Motor neuron (in vitro differentiated cells): ENCODE results near the gene ZBTB7C. TPM values are rescaled to one million over a fixed set of nuclear protein-coding genes. Genes with fewer than 3 reads are reported as not detected.

Experiments used
- ATAC-seq, 8 experiments: fragments of 200-7000 bp; cut with Tn5 transposase; replicated peaks in 6 of 8; 2 replicates each; pipeline ENCODE4 v1.8.0; 2021; ENCODE audit warnings: mild to moderate bottlenecking in 8 of 8, moderate library complexity in 8 of 8
- H3K27ac ChIP-seq, 2 donors: fragments of 250-450 bp; sonication (Bioruptor Pico); 2 replicates each; pipeline ENCODE4 v1.9.0; 2021; ENCODE audit warnings: antibody characterized with exemption in 2 of 2, mild to moderate bottlenecking in 2 of 2, moderate library complexity in 1 of 2
- H3K4me1 ChIP-seq, 2 donors: fragments of 250-450 bp; sonication (Bioruptor Pico); replicated peaks in 1 of 2; 2 replicates each; pipeline ENCODE4 v1.6.1; 2021; ENCODE audit warnings: antibody characterized with exemption in 2 of 2, mild to moderate bottlenecking in 2 of 2, moderate library complexity in 1 of 2
- H3K4me3 ChIP-seq, 5 donors: fragments of 250-450 bp; sonication (Bioruptor Pico); 2 replicates each; pipeline ENCODE4 v1.9.0; 2021; ENCODE audit warnings: antibody characterized with exemption in 5 of 5, mild to moderate bottlenecking in 5 of 5, moderate library complexity in 4 of 5
- WGBS, 10 experiments: fragments of 450-650 bp; shearing (Covaris generic); methylation state at CpG; one replicate each; pipeline ENCODE4 v1.0.0; 2022; 5-methylcytosine and 5-hydroxymethylcytosine counted together
- in situ Hi-C, 9 experiments: fragments of 400-800 bp; cut with MboI; loops; one replicate each; pipeline ENCODE4 v1.15.0; 2021; ENCODE audit warnings: low sequenced_read_pairs in 9 of 9, low pct_unique_long_range_greater_than_20kb in 2 of 9; ENCODE audit not compliant: unreplicated experiment in 9 of 9
- total RNA-seq, 8 experiments: library from RNA; unstranded; fragments of 300-600 nt; gene quantifications; 2 replicates each; pipeline versions ENCODE4 v1.2.3 to v1.2.4, GENCODE V29; 2022

The ZBTB7C gene
- total RNA-seq, 8 experiments from 2014 or later, result 0.36 to 11.2 (median 3.8) TPM

DNA sequence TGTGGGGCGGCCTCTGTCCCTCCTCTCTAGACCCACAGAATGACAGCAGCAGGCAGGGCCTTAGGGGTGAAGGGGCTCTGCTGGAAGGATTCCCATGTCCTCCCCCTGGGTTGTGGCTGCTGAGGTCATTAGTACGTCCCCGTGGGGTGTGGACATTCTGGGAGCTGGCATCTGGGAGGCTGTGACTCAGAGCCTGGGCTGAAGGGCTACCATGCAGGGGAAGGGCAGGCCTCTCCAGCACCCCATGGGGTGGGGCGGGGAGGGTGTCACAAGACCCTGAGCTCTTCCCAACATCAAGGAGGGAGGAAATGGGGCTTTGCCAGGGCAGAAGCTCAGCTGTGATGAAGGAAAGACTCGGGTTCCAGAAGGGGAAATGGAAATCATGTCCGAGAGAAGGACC lies 373.0 kb downstream of the ZBTB7C start:
- peak in 2 of 8 experiments; percentile 70 for ATAC-seq
- in situ Hi-C loops, result loop anchor here in 6 of 9 experiments (10.0 to 25.0 kb wide), 4 partner anchors 176 to 409 kb away; no protein-coding TSS in a partner anchor
- no peak overlapping the region for H3K27ac ChIP-seq
- H3K4me3 ChIP-seq, result no peak overlapping the region
- WGBS, 10 experiments, result 80 to 94% (median 80%) methylated on average over 1 to 3 of the region's 6 CpGs; no CpG with 5 or more reads in 5 of the 10 experiments
- H3K4me1 ChIP-seq, result peaks cover 0 to 10% of the 10 kb centered on the region in 2 donors

DNA sequence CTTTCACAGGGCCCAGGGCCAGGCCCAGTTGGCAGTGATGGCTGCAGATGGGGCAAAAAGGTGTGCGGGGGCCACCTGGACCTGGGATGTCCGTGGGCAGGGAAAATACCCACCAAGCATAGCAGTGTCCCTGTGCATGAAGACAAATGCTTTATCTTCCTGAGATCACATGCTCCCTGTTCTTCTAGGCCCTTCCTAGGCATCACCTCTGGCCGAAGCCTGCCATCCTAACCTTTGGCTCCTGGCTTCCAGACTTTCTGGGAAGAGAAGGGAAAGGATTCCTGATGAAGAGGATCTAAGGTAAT lies 373.7 kb downstream of the ZBTB7C start:
- ATAC-seq, result no peak
- in situ Hi-C loops, result loop anchor here in 6 of 9 experiments (10.0 to 25.0 kb wide), 4 partner anchors 177 to 409 kb away; no protein-coding TSS in a partner anchor
- no peak overlapping the region for H3K4me3 ChIP-seq
- WGBS, 10 experiments, result 93 to 100% methylated on average over 1 to 3 of the region's 3 CpGs; no CpG with 5 or more reads in 8 of the 10 experiments
- no peak overlapping the region for H3K27ac ChIP-seq
- peaks cover 0 to 16% of the 10 kb centered on the region in 2 donors for H3K4me1 ChIP-seq

DNA sequence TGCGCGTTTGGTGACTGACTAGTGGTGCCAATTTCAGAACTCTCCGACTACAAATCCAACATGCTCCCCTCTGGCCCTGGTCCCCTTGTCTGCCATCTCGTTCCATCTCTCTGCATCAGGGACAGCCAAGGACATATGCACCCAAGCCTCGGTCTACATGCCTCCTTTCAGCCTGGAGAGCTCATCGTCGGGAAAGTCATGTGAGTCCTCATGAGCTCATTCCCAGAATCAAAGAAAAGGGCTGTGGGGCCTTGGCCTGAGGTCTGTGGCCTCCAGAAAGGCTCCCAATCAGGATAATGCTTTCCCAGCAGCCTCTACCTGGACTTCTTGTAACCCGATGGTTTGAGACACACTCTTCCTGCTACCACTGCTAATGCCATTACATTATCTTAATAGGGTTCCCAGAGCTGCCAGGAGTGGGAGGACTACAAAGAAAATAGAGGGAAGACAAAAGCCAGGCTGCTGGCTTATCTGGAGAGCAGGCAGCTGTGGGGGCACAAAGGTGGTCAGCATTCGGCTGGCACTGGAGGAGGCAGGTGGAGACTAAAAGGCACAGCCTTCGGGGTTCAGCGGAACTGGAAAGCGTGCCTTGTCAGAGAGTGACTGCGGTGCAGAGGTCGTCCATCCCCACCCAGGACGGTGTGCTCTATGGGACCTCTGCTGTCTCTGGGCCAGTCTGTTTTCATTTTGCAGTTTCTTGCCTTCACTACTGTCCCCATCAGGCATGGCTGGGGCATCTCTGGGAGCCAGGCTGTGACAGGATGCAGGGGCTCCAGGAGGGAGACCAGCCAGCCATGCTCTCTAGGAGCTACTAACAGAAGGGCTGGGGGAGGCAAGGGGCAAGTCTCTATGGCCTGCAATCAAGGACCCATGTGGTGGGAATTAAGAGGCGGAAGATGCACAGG lies 374.3 kb downstream of the ZBTB7C start:
- in situ Hi-C loops, result loop anchor here in 7 of 9 experiments (5.0 to 25.0 kb wide), 5 partner anchors 177 to 412 kb away; no protein-coding TSS in a partner anchor
- peak in 2 of 8 experiments; percentile 42 to 57 for ATAC-seq
- 66 to 93% (median 83%) methylated on average over 2 to 10 of the region's 16 CpGs; no CpG with 5 or more reads in 2 of the 10 experiments for WGBS, 10 experiments
- Histone ChIP-seq H3K27ac (no peak overlapping the region), H3K4me1 (peaks cover 0 to 16% of the 10 kb centered on the region in 2 donors), H3K4me3 (no peak overlapping the region)

DNA sequence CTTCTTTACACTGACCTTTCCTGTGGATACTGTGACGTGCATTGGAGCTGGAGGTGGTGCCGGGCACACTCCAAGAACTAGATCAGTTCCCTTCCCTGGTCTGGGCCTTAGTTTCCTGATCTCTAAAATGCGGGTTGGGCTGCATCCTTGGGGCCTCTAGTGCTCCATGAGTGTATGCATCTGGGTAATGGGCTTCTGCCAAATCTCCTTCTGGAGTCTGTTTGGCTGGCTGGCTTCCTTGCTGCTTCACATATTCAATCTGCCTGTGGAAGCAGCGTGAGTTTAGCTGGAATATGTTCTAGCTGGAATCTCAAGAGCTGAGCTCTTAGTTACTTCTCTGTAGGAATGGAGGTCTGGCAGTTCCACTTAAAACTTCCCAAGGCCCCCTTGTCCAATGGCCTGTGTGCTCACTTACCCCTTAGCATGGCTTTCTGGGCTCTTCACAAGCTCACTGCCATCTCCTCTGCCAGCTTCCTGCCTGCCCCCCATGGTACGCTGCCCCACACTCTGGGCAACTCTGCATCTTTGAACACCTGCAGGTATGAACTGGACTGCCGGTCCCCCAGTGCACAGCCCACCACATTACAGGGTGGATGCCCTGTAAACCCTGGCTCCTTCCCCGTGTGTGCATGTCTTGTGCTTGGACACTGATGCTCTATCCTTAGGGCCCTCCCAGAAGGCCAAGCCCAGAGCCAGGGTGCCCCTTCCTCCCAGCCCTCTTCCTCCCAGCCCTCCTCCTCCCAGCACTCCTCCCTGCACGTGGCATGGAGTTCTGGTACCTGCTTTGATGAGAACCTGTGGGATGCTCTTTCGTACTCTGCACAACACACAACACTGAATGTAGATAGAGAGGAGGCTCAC lies 375.2 kb downstream of the ZBTB7C start:
- in situ Hi-C loops, result loop anchor here in 7 of 9 experiments (5.0 to 25.0 kb wide), 5 partner anchors 178 to 413 kb away; no protein-coding TSS in a partner anchor
- WGBS, 10 experiments, result 20 to 100% (median 93%) methylated on average over 1 to 5 of the region's 9 CpGs; no CpG with 5 or more reads in 3 of the 10 experiments

DNA sequence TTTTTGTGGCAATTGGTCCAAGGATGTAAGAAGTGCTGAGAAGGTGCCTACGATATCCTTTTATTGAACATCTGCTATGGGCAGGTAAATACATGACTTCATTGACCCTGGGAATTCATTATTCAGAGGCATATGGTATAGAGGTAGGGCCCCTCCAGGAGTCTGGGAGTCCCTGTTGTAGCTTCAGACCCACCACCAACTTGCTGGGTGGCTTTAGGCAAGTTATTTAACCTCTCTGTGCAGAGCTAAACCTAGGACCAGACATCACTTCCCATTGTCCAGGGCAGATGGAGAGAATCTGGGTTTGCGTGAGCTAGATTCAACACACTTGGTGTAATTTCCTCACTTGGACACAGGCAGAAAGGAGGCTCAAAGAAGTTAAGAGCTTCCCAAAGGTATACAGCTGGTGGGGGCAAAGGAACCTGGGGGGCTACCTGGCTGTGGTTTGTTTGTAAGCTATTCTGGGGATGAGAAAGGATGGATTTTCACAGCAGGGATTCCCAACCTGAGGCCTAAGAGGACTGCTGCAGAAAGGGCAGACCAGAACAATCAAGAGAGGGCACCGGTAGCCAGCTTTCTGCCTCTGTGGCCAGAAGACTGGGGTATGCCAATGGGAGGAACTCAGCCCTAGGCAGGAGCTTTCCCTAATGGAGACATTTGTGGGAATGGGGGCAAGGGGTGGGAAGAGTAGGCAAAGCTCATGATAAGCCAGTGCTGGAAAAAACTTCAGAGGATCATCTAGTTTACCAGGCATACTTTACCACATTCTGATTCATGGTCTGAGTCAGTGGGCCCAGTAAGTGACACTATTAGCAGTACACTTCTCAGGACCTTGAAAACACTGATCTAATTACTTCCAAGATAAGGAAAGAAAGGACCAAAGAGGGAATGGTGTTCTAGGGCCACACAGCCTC lies 376.1 kb downstream of the ZBTB7C start:
- ATAC-seq, result no peak
- Histone ChIP-seq H3K27ac (no peak overlapping the region), H3K4me3 (no peak overlapping the region), H3K4me1 (peaks cover 0 to 16% of the 10 kb centered on the region in 2 donors)
- in situ Hi-C loops, result loop anchor here in 7 of 9 experiments (5.0 to 25.0 kb wide), 5 partner anchors 179 to 414 kb away; no protein-coding TSS in a partner anchor
- 85 to 100% (median 98%) methylated on average over 1 to 3 of the region's 3 CpGs; no CpG with 5 or more reads in 2 of the 10 experiments for WGBS, 10 experiments

More for the DNA sequence above, 375.2 kb downstream of the ZBTB7C start:
- Histone ChIP-seq H3K27ac (no peak overlapping the region), H3K4me3 (no peak overlapping the region), H3K4me1 (peaks cover 0 to 16% of the 10 kb centered on the region in 2 donors)
- peak in 1 of 8 experiments; percentile 1 for ATAC-seq

DNA sequence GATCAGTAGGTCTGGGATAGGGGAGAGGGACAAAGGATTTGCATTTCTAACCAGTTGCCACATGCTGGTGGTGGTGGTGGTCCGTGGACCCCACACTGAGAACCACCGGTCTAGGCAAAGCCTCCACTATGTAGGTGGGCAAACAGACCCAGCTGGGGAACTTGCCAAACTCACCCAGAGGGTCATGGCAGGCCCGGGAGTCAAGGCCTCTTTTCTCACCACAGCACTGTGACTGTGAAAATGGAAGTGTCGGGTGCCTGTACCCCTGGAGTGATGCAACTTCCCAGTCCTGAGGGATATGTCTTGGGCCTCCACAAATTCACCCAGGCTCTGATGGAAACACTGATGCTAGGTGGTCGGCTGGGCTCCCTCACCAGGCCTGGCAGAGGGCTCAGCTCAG lies 377.5 kb downstream of the ZBTB7C start:
- 60 to 100% (median 67%) methylated on average over 1 to 3 of the region's 5 CpGs; no CpG with 5 or more reads in 4 of the 10 experiments for WGBS, 10 experiments
- ATAC-seq, result peak in 3 of 8 experiments; percentile 2 to 9 (median 3)
- Histone ChIP-seq H3K27ac (no peak overlapping the region), H3K4me1 (peaks cover 9 to 20% of the 10 kb centered on the region in 2 donors), H3K4me3 (no peak overlapping the region)
- in situ Hi-C loops, result loop anchor here in 7 of 9 experiments (5.0 to 25.0 kb wide), 5 partner anchors 181 to 416 kb away; no protein-coding TSS in a partner anchor

DNA sequence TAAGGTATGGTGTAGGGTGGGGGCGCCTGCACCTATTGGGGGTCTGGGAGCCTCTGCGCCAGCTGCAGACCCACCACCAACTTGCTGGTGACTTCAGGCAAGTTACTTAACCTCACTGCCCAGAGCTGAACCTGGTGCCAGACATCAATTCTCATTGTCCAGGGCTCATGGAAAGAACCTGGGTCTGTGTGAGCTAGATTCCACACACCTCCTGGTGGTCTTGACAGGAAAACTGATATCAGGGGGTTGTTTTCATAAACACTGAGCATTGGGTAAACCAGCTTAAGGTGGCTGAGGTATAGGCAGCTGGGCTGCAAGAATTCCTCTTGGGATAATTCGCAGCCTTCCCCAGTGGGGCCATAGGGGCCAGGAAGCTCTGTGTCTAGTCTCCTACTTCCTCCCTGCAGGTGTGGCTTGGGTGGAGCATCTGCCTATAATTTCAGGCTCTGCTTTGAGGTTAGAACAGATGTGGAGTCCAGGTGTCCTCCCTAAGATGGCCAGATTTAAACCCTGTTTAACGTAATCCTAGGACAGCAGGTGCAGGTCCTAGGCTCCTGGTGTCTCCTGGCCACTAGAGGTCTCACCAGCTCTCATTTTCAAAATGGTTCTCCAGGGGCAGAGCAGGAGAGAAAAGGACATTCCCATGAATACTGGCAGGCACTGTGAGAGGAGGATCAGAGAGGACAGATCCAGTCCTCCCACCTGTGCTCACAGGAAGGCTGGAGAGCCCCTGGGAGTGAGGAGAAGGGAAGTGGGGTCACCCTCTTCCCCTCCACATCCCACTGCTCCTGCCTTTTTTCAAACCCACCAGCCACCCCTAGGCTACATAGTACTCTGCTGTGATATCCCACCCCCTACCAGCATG lies 378.3 kb downstream of the ZBTB7C start:
- peak; percentile 63 to 97 (median 90) for ATAC-seq
- Histone ChIP-seq H3K4me3 (no peak overlapping the region), H3K27ac (no peak overlapping the region), H3K4me1 (peaks cover 9 to 20% of the 10 kb centered on the region in 2 donors)
- in situ Hi-C loops, result loop anchor here in 7 of 9 experiments (5.0 to 25.0 kb wide), 5 partner anchors 181 to 416 kb away; no protein-coding TSS in a partner anchor
- WGBS, 10 experiments, result 72 to 97% methylated on average over 3 of the region's 4 CpGs; no CpG with 5 or more reads in 8 of the 10 experiments

DNA sequence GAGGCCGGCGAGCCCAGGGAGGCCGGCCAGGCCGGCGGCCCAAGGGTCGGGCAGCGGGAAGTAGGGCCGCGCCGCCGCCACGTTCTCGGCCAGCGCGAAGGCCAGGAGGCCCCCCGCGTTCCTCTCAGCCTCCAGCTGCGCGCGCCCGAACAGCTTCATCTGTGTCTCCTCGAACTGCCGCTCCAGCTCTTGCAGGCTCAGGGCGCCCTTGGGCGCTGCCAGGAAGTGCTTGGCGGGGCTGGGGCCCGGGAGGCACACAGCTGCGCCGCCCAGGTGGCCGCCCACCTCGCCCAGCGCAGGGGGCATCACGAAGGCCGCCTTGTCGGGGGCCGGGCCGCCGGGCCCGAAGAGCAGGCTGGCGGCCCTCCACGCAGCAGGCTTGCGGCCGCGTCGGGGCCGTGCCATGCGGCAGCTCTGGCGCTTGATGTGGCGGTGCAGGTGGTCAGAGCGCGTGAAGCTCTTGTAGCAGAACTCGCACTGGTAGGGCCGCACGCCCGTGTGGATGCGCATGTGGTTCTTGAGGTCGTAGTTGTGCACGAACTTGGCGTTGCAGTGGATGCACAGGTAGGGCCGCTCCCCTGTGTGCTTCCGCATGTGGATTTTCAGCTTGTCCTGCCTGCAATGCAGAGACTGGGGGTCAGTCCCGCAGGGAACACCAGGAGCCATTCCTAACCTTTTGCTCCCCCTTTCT lies 379.7 kb downstream of the ZBTB7C start:
- in situ Hi-C loops, result loop anchor here in 3 of 9 experiments (10.0 to 25.0 kb wide), 4 partner anchors 183 to 415 kb away; no protein-coding TSS in a partner anchor
- Histone ChIP-seq H3K4me1 (peaks cover 12 to 15% of the 10 kb centered on the region in 2 donors), H3K4me3 (no peak overlapping the region), H3K27ac (no peak overlapping the region)
- no peak for ATAC-seq
- WGBS, 10 experiments, result 77 to 100% (median 89%) methylated on average over 2 to 25 of the region's 62 CpGs; no CpG with 5 or more reads in 5 of the 10 experiments

DNA sequence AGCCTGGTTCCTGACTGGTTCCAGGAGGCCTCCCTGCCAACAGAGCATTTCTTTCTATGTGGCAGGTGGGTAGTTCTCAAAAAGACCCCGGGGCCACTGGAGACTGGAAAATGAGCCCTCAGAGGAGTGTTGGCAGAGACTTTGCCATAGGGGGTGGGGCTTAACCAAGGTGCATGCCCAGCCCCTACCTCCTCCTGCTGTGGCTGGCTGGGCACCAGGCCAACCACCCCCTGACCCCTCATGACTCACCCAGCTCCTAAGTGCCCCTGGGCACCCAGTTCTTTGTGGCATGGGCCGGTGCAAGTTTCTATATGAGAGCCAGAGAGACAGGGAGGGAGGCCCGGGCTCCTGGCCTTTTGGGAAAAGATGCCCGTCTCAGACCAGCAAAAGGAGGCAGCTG lies 380.5 kb downstream of the ZBTB7C start:
- no peak for ATAC-seq
- peaks cover 19 to 23% of the 10 kb centered on the region in 2 donors for H3K4me1 ChIP-seq
- in situ Hi-C loops, result loop anchor here in 3 of 9 experiments (10.0 to 25.0 kb wide), 4 partner anchors 184 to 416 kb away; no protein-coding TSS in a partner anchor
- WGBS, 10 experiments, result 100% methylated on average over 1 to 2 of the region's 4 CpGs; no CpG with 5 or more reads in 8 of the 10 experiments
- H3K27ac ChIP-seq, result no peak overlapping the region
- no peak overlapping the region for H3K4me3 ChIP-seq

DNA sequence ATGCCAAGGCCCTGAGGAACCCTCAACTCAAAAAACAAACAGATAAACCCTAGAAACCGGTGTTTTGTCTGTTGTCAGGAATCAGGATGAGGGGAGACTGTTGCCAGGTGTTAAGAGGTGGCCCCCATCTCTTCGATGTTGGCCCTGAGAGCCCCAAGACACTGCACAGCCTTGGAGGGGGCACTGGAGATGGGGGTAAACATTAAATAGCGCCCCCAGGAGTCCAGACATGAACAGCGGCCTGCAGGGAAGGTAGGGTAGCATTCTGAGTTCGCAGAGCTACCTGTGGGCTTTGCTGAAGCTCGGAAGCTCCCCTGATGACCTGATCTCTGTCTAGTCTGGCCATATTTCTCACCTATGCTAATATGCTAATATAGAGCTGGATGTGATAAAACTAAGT lies 381.1 kb downstream of the ZBTB7C start:
- Histone ChIP-seq H3K4me3 (no peak overlapping the region), H3K27ac (no peak overlapping the region), H3K4me1 (peaks cover 25 to 29% of the 10 kb centered on the region in 2 donors)
- no peak for ATAC-seq
- 63 to 100% (median 90%) methylated on average over 1 to 5 of the region's 6 CpGs; no CpG with 5 or more reads in 4 of the 10 experiments for WGBS, 10 experiments
- in situ Hi-C loops, result loop anchor here in 3 of 9 experiments (10.0 to 25.0 kb wide), 4 partner anchors 184 to 417 kb away; no protein-coding TSS in a partner anchor
